Mesenteric fat pad (tissue), 1 donor: ENCODE measurements around the gene TEX264. TPM values are rescaled to one million over a fixed set of nuclear protein-coding genes. Genes with fewer than 3 reads are reported as not detected.

ENCODE experiments used
- DNase-seq: peaks from one replicate; pipeline ENCODE4 v3.0.0-alpha.2; 2020; ENCODE audit warnings: low spot score
- total RNA-seq: library from RNA; stranded (reverse); fragmentation: NEBNext Ultra II Directional; extraction: Animal tissue kit (Norgen Biotek cat#: 25700); gene quantifications from one replicate; pipeline ENCODE4 v1.2.1, GENCODE V29; 2021
- donor health status: DM: yes; HTN: yes; CAD: no.

TEX264 gene
- total RNA-seq, 1 donor from 2014 or later: 35.4 TPM

- DNase-seq: no peak
Measured at GRCh38 chr3:51692980-51693395, 21.9 kb downstream of the TEX264 start.

- DNase-seq: no peak
Measured at GRCh38 chr3:51696954-51697353, 25.9 kb downstream of the TEX264 start.

- DNase-seq: no peak
Measured at GRCh38 chr3:51698209-51698608, 27.2 kb downstream of the TEX264 start.

GRCh38 chr3:51700403-51700802, 29.4 kb downstream of the TEX264 start:
- DNase-seq: no peak

- no peak for DNase-seq
Measured at GRCh38 chr3:51702156-51702555, 31.1 kb downstream of the TEX264 start.

GRCh38 chr3:51703068-51703760, 32.2 kb downstream of the TEX264 start:
- DNase-seq: no peak

- DNase-seq: no peak
Measured at GRCh38 chr3:51703761-51704510, 32.9 kb downstream of the TEX264 start.

- no peak for DNase-seq
Measured at GRCh38 chr3:51704511-51704950, 33.5 kb downstream of the TEX264 start.

- DNase-seq: no peak
Measured at GRCh38 chr3:51705276-51706020, 34.4 kb downstream of the TEX264 start.

GRCh38 chr3:51706021-51706485, 35.0 kb downstream of the TEX264 start:
- DNase-seq: no peak

GRCh38 chr3:51706788-51707731, 36.0 kb downstream of the TEX264 start, which contains the start of gene GRM2:
Gene GRM2 (plus strand): TSS chr3:51707068. CDS start chr3:51708984, 1,916 bp downstream.
- peak; percentile 76 for DNase-seq

- DNase-seq: peak; percentile 35
Measured at GRCh38 chr3:51708216-51708845, 37.3 kb downstream of the TEX264 start.

GRCh38 chr3:51709004-51709420, 38.0 kb downstream of the TEX264 start:
- peak; percentile 84 for DNase-seq

- no peak for DNase-seq
Measured at GRCh38 chr3:51709675-51710074, 38.6 kb downstream of the TEX264 start.

- DNase-seq: peak; percentile 78
Measured at GRCh38 chr3:51710631-51711351, 39.7 kb downstream of the TEX264 start.

GRCh38 chr3:51711352-51712037, 40.4 kb downstream of the TEX264 start:
- DNase-seq: peak; percentile 57

GRCh38 chr3:51712038-51712420, 41.0 kb downstream of the TEX264 start:
- peak; percentile 26 for DNase-seq

GRCh38 chr3:51712511-51712931, 41.5 kb downstream of the TEX264 start:
- peak; percentile 86 for DNase-seq

- DNase-seq: peak; percentile 86
Measured at GRCh38 chr3:51712963-51713362, 41.9 kb downstream of the TEX264 start.
